Gastroesophageal sphincter (tissue), 4 donors: ENCODE measurements around the gene DPM3. TPM values are rescaled to one million over a fixed set of nuclear protein-coding genes. Genes with fewer than 3 reads are reported as not detected.
A peak's percentile ranks its signal among the peaks of the same experiment; 100 is the strongest.

Experiments used
- ATAC-seq: fragments of 150-250 bp; one replicate; pipeline ENCODE4 v1.9.1; 2016; ENCODE audit warnings: mild to moderate bottlenecking, moderate library complexity
- H3K27ac ChIP-seq, 4 donors: fragments of 200-600 bp; sonication (generic) in 3 of 4; 1 replicate in 3 of 4; 2 replicates in 1 of 4; pipeline ENCODE4 v1.5.1; 2016 to 2019
- H3K27me3 ChIP-seq: fragments of 200-600 bp; sonication (generic); one replicate; pipeline ENCODE4 v1.5.1; 2019
- H3K36me3 ChIP-seq, 2 donors: fragments of 200-600 bp; sonication (generic); one replicate each; pipeline ENCODE4 v1.5.1; 2019; ENCODE audit warnings: control low read depth in 1 of 2
- H3K4me1 ChIP-seq, 3 donors: fragments of 200-600 bp; sonication (generic); 1 replicate in 2 of 3; 2 replicates in 1 of 3; pipeline ENCODE4 v1.5.1; 2016 to 2019; ENCODE audit warnings: control low read depth in 2 of 3
- H3K4me3 ChIP-seq, 2 donors: fragments of 200-600 bp; sonication (generic); one replicate each; pipeline ENCODE4 v1.5.1; 2019; ENCODE audit warnings: mild to moderate bottlenecking in 1 of 2, moderate library complexity in 1 of 2
- H3K9me3 ChIP-seq, 3 donors: fragments of 200-600 bp; sonication (generic); one replicate each; pipeline ENCODE4 v1.5.1; 2017 to 2019; ENCODE audit warnings: control low read depth in 2 of 3
- CTCF ChIP-seq, 4 experiments: fragments of 200-600 bp in 2 of 4; fragments of 450-650 bp in 2 of 4; sonication (generic) in 1 of 4; IDR thresholded peaks; one replicate each; pipeline ENCODE4 v1.5.1; 2017 to 2019; ENCODE audit warnings: antibody characterized with exemption in 4 of 4, mild to moderate bottlenecking in 2 of 4, moderate library complexity in 2 of 4
- EP300 ChIP-seq: sonication (generic); formaldehyde crosslinking; IDR thresholded peaks from one replicate; pipeline ENCODE4 v1.6.1; 2017; ENCODE audit warnings: antibody characterized with exemption, mild to moderate bottlenecking
- POLR2A ChIP-seq, 2 donors: fragments of 450-650 bp; IDR thresholded peaks; one replicate each; pipeline ENCODE4 v1.6.1; 2017; ENCODE audit warnings: antibody characterized with exemption in 2 of 2, mild to moderate bottlenecking in 2 of 2, moderate library complexity in 1 of 2
- POLR2AphosphoS5 ChIP-seq: sonication (generic); formaldehyde crosslinking; IDR thresholded peaks from one replicate; pipeline ENCODE4 v1.6.1; 2017; ENCODE audit warnings: antibody characterized with exemption
- WGBS, 2 donors: methylation state at CpG; one replicate each; pipeline ENCODE4 v1.1.5; 2018; ENCODE audit warnings: low coverage in 1 of 2; 5-methylcytosine and 5-hydroxymethylcytosine counted together
- total RNA-seq, 4 donors: library from RNA; depleted of rRNA; stranded (reverse); fragments of >200 nt; gene quantifications; one replicate each; pipeline ENCODE4 v1.1.0, GENCODE V29; 2016

Gene DPM3
- total RNA-seq, 4 donors from 2014 or later: 57.9 to 128 (median 87.7) TPM

- peaks cover 0 to 8% of the 10 kb centered on the region in 2 donors for H3K36me3 ChIP-seq
- peaks cover 28% of the 10 kb centered on the region for H3K27me3 ChIP-seq
- H3K4me3 ChIP-seq: no peak overlapping the region
- no peaks in the 10 kb centered on the region for H3K9me3 ChIP-seq
- H3K4me1 ChIP-seq: peaks cover 0 to 47% (median 24%) of the 10 kb centered on the region in 3 donors
- WGBS, 2 donors: no CpG with 5 or more reads among the region's 9 CpGs
- no peak for ATAC-seq
- TF ChIP-seq EP300 (no peak), CTCF (IDR thresholded peaks at IDR 0.05) (no peak), POLR2A (IDR thresholded peaks at IDR 0.05) (no peak), POLR2AphosphoS5 (no peak)
- no peak overlapping the region for H3K27ac ChIP-seq
Measured at GRCh38 chr1:155175927-155176371, 35.6 kb upstream of the DPM3 start.

- no peak for ATAC-seq
- H3K4me1 ChIP-seq: peaks cover 0 to 51% (median 24%) of the 10 kb centered on the region in 3 donors
- H3K27me3 ChIP-seq: peaks cover 28% of the 10 kb centered on the region
- H3K9me3 ChIP-seq: no peaks in the 10 kb centered on the region
- peaks cover 0 to 13% of the 10 kb centered on the region in 2 donors for H3K36me3 ChIP-seq
- H3K27ac ChIP-seq: no peak overlapping the region
- 100% methylated on average over 1 of the region's 12 CpGs; no CpG with 5 or more reads in 1 of the 2 donors for WGBS, 2 donors
- H3K4me3 ChIP-seq: no peak overlapping the region
- no peak for TF ChIP-seq CTCF (IDR thresholded peaks at IDR 0.05)
- no peak for TF ChIP-seq EP300
- no peak for TF ChIP-seq POLR2AphosphoS5
Measured at GRCh38 chr1:155175281-155175926, 35.1 kb upstream of the DPM3 start.

GRCh38 chr1:155174324-155175280 is 34.3 kb upstream of the DPM3 start:
- H3K9me3 ChIP-seq: no peaks in the 10 kb centered on the region
- peaks cover 28% of the 10 kb centered on the region for H3K27me3 ChIP-seq
- peak overlapping the region in 1 of 2 donors; percentile 78 for H3K4me3 ChIP-seq
- WGBS, 2 donors: 11 to 14% methylated on average over 9 to 11 of the region's 35 CpGs
- H3K36me3 ChIP-seq: peaks cover 0 to 16% of the 10 kb centered on the region in 2 donors
- TF ChIP-seq POLR2A (IDR thresholded peaks at IDR 0.05): no peak
- TF ChIP-seq EP300: no peak
- TF ChIP-seq CTCF (IDR thresholded peaks at IDR 0.05): no peak
- no peak for TF ChIP-seq POLR2AphosphoS5
- no peak for ATAC-seq
- peaks cover 0 to 51% (median 24%) of the 10 kb centered on the region in 3 donors for H3K4me1 ChIP-seq
- H3K27ac ChIP-seq: peak overlapping the region in 2 of 4 donors; percentile 41 to 96

- TF ChIP-seq POLR2A (IDR thresholded peaks at IDR 0.05) (no peak), EP300 (no peak), POLR2AphosphoS5 (no peak), CTCF (IDR thresholded peaks at IDR 0.05) (no peak)
- WGBS, 2 donors: 1 to 5% methylated on average over 13 to 26 of the region's 38 CpGs
- Histone ChIP-seq H3K4me1 (peaks cover 0 to 51% (median 24%) of the 10 kb centered on the region in 3 donors), H3K4me3 (peak within 1 kb of the TSS; percentile 62 to 78), H3K9me3 (no peaks in the 10 kb centered on the region), H3K36me3 (peaks cover 0 to 24% of the 10 kb centered on the region in 2 donors), H3K27ac (peak within 1 kb of the TSS; percentile 74 to 99 (median 96)), H3K27me3 (peaks cover 28% of the 10 kb centered on the region)
- no peak for ATAC-seq
Measured at GRCh38 chr1:155173478-155174323, 33.4 kb upstream of the DPM3 start, which contains the start of gene TRIM46. Gene TRIM46 (plus strand): TSS chr1:155173849. CDS start chr1:155173967, 118 bp downstream.
